Fibroblast of upper back skin (primary cell): ENCODE results near the gene LSS.
A peak's percentile ranks its signal among the peaks of the same experiment; 100 is the strongest.

ENCODE experiments used
- DNase-seq: peaks from one replicate; pipeline ENCODE4 v3.0.0-alpha.2; 2013

Gene LSS

DNA sequence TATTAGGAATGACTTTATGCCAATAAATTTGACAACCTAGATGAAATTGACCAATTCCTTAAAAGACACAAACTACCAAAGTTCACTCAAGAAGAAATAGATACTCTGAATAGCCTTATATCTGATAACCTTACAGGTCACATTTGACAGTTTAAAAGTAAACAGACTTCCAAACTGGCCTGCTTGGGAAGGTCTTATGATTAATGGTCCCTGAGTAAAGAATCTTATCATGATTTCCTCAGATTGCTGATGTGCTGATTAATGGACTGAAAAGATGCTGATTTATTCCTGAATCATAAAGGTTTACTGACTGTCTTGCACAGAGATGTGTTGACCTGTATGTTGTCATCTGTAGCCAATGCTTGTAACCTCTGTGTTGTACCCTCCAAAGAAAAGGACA is 63.5 kb downstream of the LSS start:
- no peak for DNase-seq

DNA sequence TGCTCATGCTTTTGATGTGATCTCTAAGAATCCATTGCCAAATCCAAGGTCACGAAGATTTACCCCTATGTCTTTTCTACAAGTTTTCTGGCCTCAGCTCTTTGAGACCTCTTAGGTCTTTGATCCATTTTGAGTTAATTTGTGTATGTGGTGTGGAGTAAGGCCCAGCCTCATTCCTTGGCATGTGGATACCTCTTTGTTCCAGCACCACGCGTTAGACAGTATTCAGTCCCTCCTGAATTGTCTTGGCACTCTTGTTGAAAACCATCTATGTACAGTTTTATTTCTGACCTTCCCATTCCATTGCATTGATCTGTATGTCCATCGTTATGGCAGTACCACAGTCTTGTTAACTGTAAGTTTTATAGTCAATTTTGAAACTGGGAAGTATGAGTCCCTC is 65.2 kb downstream of the LSS start:
- no peak for DNase-seq

DNA sequence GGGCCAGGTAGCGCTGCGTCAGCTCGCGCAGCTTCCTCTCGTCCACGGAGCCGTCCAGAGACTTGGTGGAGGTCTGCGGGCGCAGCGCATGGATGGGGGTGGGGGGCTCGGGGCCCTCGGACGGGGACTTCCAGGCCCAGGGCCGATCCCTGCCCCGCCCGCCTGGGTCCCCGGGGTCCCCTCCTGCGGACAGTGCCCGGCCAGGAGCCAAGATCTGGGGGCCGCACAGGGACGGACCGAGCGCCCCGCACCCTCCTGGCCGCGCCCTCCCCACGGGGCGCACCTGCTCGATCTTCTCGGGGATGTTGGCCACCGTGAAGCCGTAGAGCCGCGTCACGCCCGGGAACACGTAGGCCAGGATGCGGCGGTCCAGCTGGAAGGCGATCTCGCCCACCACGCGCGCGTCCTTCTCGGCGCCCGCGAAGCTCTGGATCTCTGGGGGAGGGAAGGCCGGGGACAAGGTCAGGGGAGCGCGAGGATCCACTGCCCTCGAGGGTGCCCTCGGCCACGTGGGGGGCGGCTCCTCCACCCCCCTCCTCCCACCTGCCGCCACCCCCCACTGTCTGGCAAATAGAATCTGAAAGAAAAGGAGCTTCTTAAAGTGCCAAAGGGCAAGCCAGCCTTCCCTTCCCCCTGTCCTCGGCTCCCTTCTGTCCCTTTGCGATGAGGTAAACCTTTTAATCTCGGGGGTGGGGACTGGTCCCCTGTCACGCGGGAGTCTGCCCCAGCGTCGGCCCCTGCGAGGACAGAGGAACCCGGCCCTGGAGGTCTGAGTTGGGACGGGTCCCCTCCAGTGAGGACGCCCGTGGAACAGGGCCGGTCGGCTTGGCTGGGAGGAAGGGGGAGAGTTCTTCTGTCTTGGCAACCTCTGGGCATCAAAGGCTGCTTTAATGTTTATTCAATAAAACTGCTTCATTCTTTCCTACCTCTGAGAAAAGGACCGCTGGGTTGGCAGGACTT is 66.7 kb downstream of the LSS start:
- no peak for DNase-seq

DNA sequence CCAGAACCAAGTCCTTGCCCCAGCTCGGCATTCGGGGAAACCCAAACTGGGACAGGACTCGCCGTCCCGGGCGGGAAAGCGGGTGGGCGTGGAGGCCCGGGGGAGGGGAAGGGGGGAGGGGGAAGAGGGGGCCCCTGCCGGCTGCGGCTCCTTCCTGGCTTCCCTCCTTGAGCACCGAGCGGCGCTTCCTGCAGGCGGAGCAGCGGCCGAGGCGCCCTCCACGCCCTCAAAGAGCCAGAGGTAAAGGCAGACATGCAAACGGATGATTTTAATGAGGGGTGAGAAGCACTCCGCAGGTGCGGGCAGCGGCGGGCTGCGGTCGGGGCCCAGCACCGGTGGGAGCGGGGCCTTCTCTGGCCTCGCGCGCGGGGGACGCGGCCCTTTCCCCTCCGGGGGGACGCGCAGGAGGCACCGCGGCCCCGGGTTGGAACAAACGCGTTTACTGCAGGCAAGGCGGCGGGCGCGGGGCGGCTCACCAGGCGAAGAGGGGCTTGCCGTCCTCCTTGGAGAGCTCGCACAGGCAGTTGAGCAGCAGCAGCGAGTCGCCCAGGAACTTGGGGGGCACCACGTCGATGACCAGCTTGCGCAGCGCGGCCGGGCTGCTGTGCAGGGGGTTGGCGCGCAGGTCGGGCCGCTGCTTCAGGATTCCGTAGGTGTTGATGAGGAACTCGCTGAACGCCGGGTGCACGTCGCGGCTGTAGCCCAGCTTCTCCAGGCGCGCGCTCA is 67.5 kb downstream of the LSS start:
- DNase-seq: no peak

DNA sequence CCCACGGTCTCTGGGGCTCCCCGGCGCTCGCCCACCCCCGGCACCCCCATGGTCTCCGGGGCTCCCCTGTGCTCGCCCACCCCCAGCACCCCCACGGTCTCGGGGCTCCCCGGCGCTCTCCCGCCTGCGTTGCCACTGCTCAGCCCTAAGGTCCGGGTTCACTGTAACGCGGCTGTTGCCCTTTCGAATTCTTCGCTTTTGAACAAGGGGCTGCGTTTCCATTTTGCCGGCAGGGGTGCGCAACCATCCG is 68.0 kb downstream of the LSS start:
- no peak for DNase-seq

DNA sequence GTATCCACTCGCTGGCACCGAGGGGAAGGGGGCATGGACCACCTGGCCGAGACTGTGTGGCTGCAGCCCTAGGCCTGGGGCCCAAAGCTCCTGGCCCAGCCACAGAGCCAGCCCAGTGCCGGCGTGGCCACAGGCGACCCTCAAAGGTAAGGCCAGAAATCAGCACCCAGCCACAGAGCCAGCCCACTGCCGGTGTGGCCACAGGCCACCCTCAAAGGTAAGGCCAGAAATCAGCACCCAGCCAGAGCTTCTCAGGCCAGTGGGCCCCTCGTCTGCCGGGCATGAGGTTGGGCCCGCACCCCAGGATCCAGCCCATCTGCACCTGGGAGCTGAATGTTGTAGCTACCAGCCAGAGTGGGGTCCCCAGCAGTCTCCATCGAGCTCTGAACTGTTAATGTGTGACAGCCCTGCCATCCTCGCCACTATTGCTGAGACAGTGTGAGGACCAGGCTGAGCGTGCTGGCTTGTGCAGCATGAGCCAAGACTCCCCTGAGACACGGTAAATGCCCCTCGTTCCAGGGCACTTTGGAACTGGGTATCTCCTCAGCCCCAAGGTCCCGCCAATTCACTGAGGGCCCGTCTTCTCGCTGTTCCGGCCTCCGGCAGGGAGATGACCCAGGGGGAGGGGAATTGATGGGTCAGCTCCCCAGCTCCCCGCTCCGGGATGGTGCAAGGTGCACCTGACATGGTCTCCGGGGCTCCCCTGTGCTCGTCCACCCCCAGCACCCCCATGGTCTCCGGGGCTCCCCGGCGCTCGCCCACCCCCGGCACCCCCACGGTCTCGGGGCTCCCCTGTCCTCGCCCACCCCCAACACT is 68.5 kb downstream of the LSS start:
- no peak for DNase-seq

DNA sequence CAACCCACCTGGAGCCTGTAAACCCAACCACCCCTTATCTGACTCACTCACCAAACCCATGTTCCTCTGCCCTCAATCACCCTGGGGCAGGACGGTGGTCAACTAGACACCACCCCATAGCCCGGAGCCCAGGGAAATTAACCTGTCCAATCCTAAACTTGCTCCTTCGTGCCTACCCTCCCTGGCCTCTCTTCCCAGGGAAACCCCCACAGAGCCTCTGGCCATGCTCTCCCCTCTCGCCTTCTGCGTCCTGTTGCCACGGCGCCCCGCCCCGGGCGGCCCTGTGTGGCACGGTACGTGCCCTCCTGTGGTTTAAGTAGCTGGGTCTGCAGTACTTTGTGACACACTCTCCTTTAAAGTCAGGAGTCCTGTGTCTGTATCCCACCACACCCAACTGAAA is 69.2 kb downstream of the LSS start:
- no peak for DNase-seq

DNA sequence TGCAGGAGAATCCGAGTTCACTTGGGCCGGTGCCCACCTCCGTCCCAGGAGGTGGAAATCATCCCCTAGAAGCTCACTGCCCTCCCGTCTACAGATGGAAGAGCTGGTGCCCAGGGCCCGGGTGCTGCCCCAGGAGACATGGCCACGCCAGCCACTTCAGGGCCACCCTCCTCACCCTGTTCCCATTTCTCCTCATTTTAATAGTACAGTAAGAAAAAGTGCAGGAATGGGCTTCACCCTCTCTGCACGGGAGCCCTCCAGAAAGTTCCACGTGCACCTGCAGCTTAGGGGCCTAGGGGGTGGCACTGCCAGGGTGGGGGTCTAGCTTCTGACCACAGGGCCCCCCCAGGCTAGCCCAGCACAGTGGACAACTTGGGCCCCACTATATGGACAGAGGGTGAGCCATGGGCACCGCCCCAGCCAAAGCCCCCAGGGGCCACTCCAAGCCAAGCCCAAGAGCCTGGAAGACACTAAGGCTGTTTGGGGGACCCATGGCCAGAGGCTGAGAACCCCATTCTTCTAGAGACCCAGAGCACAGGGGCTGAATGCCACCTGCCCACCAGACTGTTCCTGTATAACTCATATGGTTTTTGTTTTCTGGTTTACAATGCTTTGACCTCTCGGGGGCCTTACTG is 69.8 kb downstream of the LSS start:
- no peak for DNase-seq

DNA sequence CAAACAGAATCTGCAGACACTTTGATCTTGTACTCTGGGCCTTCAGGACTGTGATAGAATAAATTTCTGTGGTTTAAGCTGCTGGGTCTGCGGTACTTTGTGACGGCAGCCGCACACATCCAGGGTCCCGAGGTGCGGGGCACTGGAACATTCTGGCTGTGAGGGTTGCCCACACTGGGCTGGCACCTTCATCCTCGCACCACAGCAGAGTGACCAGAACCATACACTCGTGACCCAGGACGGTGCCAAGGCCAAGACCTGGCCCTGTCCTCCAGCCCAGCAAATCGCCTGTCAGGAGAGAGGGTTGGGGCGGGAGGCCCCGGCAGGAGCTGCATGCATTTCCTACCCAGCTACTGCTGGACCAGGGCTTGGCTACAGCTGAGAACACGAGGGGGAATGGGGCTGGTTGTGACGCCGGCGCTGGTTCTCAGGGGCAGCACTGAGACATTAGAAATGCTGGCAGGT is 70.6 kb downstream of the LSS start:
- no peak for DNase-seq

DNA sequence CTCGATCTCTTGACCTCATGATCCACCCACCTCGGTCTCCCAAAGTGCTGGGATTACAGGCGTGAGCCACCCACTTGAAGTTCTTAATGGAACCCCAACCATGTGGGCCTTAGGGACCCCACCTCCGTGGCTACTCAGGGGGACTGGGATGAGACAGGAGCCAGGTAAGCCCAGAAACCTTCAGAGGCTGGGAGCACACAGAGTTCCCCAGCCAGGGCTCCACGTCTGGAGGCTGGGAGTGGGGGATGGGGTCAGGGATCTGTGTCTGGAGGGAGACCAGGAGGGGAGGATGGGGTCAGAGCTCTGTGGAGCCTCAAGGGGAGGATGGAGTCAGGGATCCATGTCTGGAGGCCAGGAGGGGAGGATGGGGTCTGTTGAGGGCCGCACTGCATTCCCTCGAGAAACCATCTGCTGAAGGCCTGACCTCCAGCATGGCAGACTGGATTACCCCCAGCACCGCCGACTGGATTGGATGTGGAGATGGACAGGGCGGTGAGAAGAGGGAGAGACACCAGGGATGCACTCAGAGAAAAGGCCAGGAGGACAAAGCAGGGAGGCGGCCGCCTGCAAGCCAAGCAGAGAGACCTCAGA is 71.1 kb downstream of the LSS start:
- no peak for DNase-seq

DNA sequence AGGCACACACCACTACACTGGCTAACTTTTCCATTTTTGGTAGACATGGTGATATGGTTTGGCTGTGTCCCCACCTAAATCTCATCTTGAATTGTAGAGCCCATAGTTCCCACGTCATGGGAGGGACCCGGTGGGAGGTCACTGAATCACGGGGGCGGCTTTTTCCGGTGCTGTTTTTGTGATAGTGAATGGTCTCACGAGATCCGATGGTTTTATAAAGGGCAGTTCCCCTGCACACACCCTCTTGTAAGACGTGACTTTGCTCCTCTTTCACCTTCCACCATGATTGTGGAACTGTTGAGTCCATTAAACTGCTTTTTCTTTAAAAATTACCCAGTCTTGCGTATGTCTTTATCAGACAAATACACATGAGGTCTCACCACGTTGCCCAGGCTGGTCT is 71.9 kb downstream of the LSS start:
- DNase-seq: no peak

DNA sequence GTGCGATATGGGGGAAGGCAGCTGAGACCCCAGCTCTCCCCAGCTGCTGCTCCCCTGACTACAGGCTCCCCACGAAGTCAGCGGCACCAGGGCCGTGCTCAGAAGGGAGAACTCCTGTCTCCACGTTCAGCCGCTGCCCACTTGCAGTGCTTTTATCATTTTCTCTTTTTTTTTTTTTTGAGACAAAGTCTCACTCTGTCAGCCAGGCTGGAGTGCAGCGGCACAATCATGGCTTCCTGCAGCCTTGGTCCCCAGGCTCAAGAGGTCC is 72.3 kb downstream of the LSS start:
- DNase-seq: no peak

DNA sequence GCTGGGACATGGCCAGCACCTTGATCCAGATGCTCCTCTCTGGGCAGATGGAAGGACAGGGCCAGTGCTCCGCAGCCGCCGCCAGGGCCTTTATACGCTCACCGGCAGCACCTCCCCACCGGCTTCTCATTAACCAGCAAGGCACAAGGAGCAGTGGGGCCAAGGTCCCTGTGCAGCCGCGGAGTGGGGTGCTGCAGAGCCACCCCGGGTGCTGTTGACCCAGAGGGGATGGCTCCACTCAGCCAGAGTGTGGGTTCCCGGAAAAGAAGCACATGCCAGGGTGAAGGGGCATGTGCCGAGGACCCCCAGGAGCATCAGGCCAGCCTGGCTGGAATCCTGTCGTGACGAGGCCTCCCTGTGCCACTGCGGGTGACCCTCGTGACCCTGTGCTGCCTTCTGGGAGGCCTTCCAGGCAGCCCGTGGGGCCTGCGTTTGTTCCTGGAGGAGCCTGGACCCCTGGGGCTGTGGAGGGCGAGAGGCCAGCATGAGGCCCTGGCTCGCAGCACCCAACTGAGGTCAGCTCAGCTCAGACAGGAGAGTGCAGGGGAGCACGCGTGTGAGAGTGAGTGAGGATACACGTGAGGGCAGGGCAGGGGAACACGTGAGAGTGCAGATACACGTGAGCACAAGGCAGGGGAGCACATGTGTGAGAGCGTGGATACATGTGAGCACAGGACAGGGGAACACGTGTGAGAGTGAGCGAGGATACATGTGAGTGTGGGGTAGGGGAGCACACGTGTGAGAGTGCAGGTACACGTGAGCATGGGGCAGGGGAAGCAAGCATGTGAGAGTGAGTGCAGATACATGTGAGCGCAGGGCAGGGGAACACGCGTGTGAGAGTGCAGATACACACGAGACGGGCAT is 72.8 kb downstream of the LSS start, which contains the start of gene FTCD:
FTCD (minus strand) TSS at position 66 of the 864 bp plus-strand sequence; CDS start at position 10, 56 bp downstream.
- DNase-seq: no peak

DNA sequence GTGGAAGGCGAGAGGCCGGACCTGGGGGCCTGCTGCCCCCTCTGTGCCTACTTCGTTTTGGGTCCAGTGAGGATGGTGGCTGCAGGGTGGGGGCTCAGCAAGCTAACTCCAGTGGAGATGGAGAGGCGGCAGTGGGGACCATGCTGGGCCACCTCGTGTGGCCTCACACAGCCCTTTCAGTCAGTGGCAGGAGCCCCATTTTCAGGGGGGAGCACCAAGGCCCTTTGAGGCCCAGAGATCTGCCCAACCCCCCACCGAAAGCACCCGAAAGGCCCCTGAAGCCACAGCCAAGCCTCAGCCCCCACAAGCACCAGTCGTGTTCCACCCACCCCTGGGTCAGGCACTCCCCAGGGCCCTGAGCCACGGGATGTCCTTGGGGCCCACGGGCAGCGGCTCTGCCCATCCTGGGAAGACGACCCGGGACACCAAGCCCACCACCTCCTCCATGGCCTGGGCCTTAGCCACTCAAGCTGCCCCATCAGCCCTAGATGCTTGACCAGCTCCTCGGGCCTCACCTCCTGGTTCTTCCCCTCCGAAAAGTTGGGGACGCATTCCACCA is 73.5 kb downstream of the LSS start:
- no peak for DNase-seq

DNA sequence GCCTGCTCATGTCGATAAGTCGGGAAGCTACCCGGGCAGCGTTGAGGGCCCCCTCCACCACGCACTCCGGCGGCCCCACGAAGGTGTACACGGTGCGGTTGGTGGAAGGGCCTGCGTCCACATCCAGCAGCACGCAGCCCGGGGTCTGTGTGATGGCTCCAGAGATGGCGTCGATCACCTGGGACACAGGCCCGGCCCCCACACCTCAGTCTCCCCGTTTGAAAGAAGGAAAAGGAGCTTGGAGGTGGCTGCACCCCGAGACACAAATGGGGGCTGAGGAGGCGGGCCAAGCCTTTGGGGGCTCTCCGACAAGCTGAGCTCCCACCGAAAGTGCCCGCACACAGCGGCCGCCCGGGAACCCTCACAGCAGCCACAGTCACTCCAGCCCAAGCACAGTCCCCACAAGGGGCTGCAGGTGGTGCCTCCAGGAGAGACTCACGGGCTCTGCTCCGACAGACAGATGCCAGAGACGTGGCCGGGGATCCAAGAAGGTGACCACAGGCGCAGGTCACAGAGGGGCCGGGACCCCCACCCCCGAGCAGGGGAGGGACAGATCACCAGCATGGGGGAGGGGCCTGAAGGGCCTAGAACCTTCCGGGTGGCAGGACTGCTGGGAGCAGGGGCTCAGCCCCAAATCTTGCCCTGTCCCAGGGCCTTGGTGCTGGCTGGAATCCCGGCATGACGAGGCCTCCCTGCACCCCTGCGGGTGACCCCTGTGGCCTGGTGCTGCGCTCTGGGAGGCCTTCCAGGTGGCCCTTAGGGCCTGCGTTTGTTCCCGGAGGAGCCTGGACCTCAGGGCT is 74.2 kb downstream of the LSS start:
- DNase-seq: no peak

DNA sequence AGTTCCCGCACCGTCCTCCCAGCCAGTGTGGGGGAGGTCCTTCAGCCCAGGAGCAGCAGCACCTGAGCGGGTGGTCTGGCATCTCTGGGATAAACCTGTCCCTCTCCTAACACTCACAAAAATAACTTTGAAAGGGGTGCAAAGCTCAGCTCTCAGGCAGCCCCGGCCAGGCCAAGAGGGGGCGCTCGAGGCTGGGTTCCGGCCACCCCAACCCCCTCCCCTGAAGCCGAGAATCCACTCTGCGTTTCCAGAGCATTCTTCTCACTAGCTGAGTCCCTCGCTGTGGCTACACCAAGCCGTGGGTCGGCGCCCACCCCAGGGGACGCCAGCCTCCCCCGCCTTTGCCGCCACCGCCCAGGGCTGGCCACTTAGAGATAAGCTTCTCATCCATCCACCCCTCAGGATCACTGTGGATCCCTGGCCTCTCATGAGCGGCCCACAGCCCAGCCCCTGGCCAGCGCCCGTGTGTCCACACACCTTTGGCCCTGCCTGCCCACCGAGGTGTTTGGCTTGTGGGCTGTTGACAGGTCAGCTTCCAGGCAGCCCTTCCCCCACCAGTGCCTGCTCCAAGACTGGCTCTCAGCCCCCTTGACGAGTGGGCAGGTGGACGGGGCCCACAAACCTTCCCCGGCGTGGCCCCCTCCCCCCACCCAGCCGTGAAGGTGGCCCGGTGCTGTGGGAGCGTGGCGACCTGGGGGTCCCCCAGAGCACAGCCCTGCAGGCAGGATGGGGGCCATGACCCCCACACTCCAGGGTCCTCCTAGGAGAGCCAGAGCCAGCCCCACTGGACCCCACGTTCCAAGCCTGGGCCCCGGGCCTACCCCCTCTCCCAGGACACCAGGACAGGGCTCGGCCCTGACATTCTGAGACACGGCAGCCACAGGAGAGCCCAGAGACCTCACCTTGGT is 75.1 kb downstream of the LSS start:
- DNase-seq: peak; percentile 48

DNA sequence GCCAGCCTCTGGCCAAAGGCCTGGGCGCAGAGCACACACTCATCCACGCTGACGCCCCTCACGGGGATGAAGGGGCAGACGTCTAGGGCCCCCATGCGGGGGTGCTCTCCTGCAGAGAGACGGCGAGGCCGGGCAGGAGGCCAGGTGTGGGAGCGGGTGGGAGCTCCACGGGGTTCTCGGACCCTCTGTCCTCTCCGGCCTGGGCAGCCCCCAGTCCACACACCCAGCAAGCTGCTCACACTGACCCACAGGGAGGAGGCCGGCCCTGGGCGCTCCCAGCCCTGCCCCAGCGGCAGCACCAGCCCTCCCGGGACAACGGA is 75.7 kb downstream of the LSS start:
- DNase-seq: no peak

DNA sequence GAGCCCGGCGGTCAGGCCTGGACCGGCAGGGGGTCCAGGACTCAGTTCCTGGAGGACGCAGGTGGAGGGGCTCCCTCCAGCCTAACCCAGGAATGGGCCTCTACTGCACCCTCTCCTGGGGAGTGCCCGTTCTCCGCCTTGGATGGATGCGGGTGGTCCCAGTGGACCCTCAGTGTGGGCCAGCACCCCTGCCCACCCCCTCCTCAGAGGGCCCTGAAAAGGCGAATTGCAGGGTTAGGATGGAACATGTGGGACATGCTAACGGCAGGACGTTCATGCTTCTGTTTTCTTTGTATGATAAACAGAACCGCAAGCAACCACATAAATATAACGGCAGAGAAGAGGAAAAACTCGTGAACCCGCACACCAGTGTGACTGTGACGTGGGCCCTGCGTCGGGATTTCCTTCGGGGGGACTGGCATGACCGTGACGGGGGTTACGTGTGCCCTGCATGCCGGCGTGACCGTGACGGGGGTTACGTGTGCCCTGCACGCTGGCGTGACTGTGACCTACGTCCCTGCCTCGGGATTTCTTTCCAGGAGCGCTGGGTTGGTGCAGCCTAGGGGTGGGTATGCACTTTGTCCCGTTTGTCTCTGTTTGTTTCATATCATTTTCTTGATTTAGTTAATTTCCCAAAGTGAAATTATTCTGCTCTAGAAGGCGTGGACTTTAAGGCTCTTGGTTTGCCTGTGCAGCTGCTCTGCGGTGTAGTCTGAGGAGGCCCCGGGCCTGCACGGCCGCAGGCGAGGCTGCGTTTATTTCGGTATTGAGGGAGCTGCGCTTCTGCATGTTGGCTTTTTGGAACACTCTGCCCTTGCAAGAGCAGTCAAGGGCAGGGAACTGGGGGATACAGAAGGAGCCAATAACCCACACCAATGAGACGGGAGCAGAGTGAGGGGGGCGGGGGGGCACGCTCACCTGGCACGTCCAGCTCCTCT is 76.3 kb downstream of the LSS start:
- no peak for DNase-seq
